ENCODE data around the gene ALOX15B. TPM values are rescaled to one million over a fixed set of nuclear protein-coding genes. Genes with fewer than 3 reads are reported as not detected.

ALOX15B gene
- total RNA-seq, 2 donors from 2014 or later: not detected

GRCh38 chr17:8066841-8067775 lies 28.2 kb downstream of the ALOX15B start:
- Mint-ChIP-seq H3K27ac (no peak overlapping the region), H3K36me3 (ENCODE audit: low read depth) (no peaks in the 10 kb centered on the region), H3K4me3 (no peak overlapping the region), H3K27me3 (peaks cover 25% of the 10 kb centered on the region), H3K4me1 (peaks cover 3% of the 10 kb centered on the region)
- ATAC-seq (no peak), DNase-seq (no peak)
- H3K9me3 ChIP-seq (ENCODE audit: control insufficient read depth, low read length, poor library complexity, severe bottlenecking): no peaks in the 10 kb centered on the region

- ATAC-seq: no peak
- DNase-seq: no peak
- Mint-ChIP-seq H3K36me3 (ENCODE audit: low read depth) (peaks cover 3% of the 10 kb centered on the region), H3K27ac (no peak overlapping the region), H3K4me1 (peaks cover 5% of the 10 kb centered on the region), H3K27me3 (peaks cover 25% of the 10 kb centered on the region), H3K4me3 (no peak overlapping the region)
- H3K9me3 ChIP-seq (ENCODE audit: control insufficient read depth, low read length, poor library complexity, severe bottlenecking): no peaks in the 10 kb centered on the region
These were observed 28.9 kb downstream of the ALOX15B start for GRCh38 chr17:8067806-8068205.

- peaks cover 26% of the 10 kb centered on the region for H3K27me3 Mint-ChIP-seq
- ATAC-seq: no peak
These were observed 30.1 kb downstream of the ALOX15B start for GRCh38 chr17:8068736-8069586.

GRCh38 chr17:8069587-8069860 lies 30.7 kb downstream of the ALOX15B start:
- no peaks in the 10 kb centered on the region for H3K9me3 ChIP-seq (ENCODE audit: control insufficient read depth, low read length, poor library complexity, severe bottlenecking)
- Mint-ChIP-seq H3K27me3 (peaks cover 32% of the 10 kb centered on the region), H3K4me3 (no peak overlapping the region), H3K27ac (peak overlapping the region; percentile 60), H3K4me1 (peaks cover 21% of the 10 kb centered on the region), H3K36me3 (ENCODE audit: low read depth) (peaks cover 6% of the 10 kb centered on the region)
- no peak for DNase-seq
- ATAC-seq: no peak

More at GRCh38 chr17:8068736-8069586, 30.1 kb downstream of the ALOX15B start:
- H3K27ac Mint-ChIP-seq: peak overlapping the region; percentile 60
- peaks cover 15% of the 10 kb centered on the region for H3K4me1 Mint-ChIP-seq
- H3K36me3 Mint-ChIP-seq (ENCODE audit: low read depth): peaks cover 4% of the 10 kb centered on the region
- H3K9me3 ChIP-seq (ENCODE audit: control insufficient read depth, low read length, poor library complexity, severe bottlenecking): no peaks in the 10 kb centered on the region
- DNase-seq: no peak
- H3K4me3 Mint-ChIP-seq: no peak overlapping the region

GRCh38 chr17:8071496-8071895 lies 32.6 kb downstream of the ALOX15B start:
- no peak for ATAC-seq
- Mint-ChIP-seq H3K4me3 (peak overlapping the region; percentile 39), H3K36me3 (ENCODE audit: low read depth) (peaks cover 11% of the 10 kb centered on the region), H3K27ac (no peak overlapping the region), H3K4me1 (peaks cover 26% of the 10 kb centered on the region), H3K27me3 (peaks cover 41% of the 10 kb centered on the region)
- no peaks in the 10 kb centered on the region for H3K9me3 ChIP-seq (ENCODE audit: control insufficient read depth, low read length, poor library complexity, severe bottlenecking)
- DNase-seq: no peak

GRCh38 chr17:8072341-8072728 lies 33.5 kb downstream of the ALOX15B start:
- DNase-seq (no peak), ATAC-seq (peak; percentile 22)
- Mint-ChIP-seq H3K4me1 (peaks cover 26% of the 10 kb centered on the region), H3K36me3 (ENCODE audit: low read depth) (peaks cover 11% of the 10 kb centered on the region), H3K27ac (peak overlapping the region; percentile 94), H3K27me3 (peaks cover 42% of the 10 kb centered on the region), H3K4me3 (peak overlapping the region; percentile 92)
- H3K9me3 ChIP-seq (ENCODE audit: control insufficient read depth, low read length, poor library complexity, severe bottlenecking): no peaks in the 10 kb centered on the region

GRCh38 chr17:8072729-8073461 lies 34.0 kb downstream of the ALOX15B start:
- peaks cover 11% of the 10 kb centered on the region for H3K36me3 Mint-ChIP-seq (ENCODE audit: low read depth)

GRCh38 chr17:8073627-8074484 lies 35.0 kb downstream of the ALOX15B start:
- peaks cover 45% of the 10 kb centered on the region for H3K27me3 Mint-ChIP-seq
- no peaks in the 10 kb centered on the region for H3K9me3 ChIP-seq (ENCODE audit: control insufficient read depth, low read length, poor library complexity, severe bottlenecking)
- H3K36me3 Mint-ChIP-seq (ENCODE audit: low read depth): peaks cover 11% of the 10 kb centered on the region
- H3K4me3 Mint-ChIP-seq: peak overlapping the region; percentile 92
- ATAC-seq: peak; percentile 97
- DNase-seq: peak; percentile 79 to 85 (median 80)
- peak overlapping the region; percentile 94 for H3K27ac Mint-ChIP-seq
- peaks cover 26% of the 10 kb centered on the region for H3K4me1 Mint-ChIP-seq

More at GRCh38 chr17:8072729-8073461, 34.0 kb downstream of the ALOX15B start:
- peaks cover 26% of the 10 kb centered on the region for H3K4me1 Mint-ChIP-seq
- peak overlapping the region; percentile 92 for H3K4me3 Mint-ChIP-seq
- peaks cover 45% of the 10 kb centered on the region for H3K27me3 Mint-ChIP-seq
- DNase-seq (no peak), ATAC-seq (peak; percentile 35)
- peak overlapping the region; percentile 94 for H3K27ac Mint-ChIP-seq
- H3K9me3 ChIP-seq (ENCODE audit: control insufficient read depth, low read length, poor library complexity, severe bottlenecking): no peaks in the 10 kb centered on the region

GRCh38 chr17:8074554-8074953 lies 35.7 kb downstream of the ALOX15B start:
- H3K4me1 Mint-ChIP-seq: peaks cover 29% of the 10 kb centered on the region
- ATAC-seq: no peak
- peak overlapping the region; percentile 92 for H3K4me3 Mint-ChIP-seq
- H3K9me3 ChIP-seq (ENCODE audit: control insufficient read depth, low read length, poor library complexity, severe bottlenecking): no peaks in the 10 kb centered on the region
- H3K36me3 Mint-ChIP-seq (ENCODE audit: low read depth): peaks cover 11% of the 10 kb centered on the region
- H3K27me3 Mint-ChIP-seq: peaks cover 45% of the 10 kb centered on the region
- DNase-seq: no peak
- peak overlapping the region; percentile 45 for H3K27ac Mint-ChIP-seq

GRCh38 chr17:8075081-8075480 lies 36.2 kb downstream of the ALOX15B start:
- H3K27me3 Mint-ChIP-seq: peaks cover 45% of the 10 kb centered on the region
- no peak for DNase-seq
- ATAC-seq: no peak
- H3K9me3 ChIP-seq (ENCODE audit: control insufficient read depth, low read length, poor library complexity, severe bottlenecking): no peaks in the 10 kb centered on the region
- peak overlapping the region; percentile 45 for H3K27ac Mint-ChIP-seq
- peaks cover 34% of the 10 kb centered on the region for H3K4me1 Mint-ChIP-seq
- no peak overlapping the region for H3K4me3 Mint-ChIP-seq
- H3K36me3 Mint-ChIP-seq (ENCODE audit: low read depth): peaks cover 11% of the 10 kb centered on the region

- peak overlapping the region; percentile 12 for H3K4me3 Mint-ChIP-seq
- peaks cover 11% of the 10 kb centered on the region for H3K36me3 Mint-ChIP-seq (ENCODE audit: low read depth)
- H3K9me3 ChIP-seq (ENCODE audit: control insufficient read depth, low read length, poor library complexity, severe bottlenecking): no peaks in the 10 kb centered on the region
- H3K4me1 Mint-ChIP-seq: peaks cover 34% of the 10 kb centered on the region
- H3K27me3 Mint-ChIP-seq: peaks cover 45% of the 10 kb centered on the region
- H3K27ac Mint-ChIP-seq: no peak overlapping the region
- DNase-seq (no peak), ATAC-seq (no peak)
These were observed 36.9 kb downstream of the ALOX15B start for GRCh38 chr17:8075574-8076342.

Measured in T-helper 17 cell (primary cell).